Activated CD8-positive, alpha-beta memory T cell treated with anti-CD3 and anti-CD28 coated beads for 4 hours (primary cell): Measurements from ENCODE around the gene BBS2.

Source experiments
- DNase-seq, 2 donors: peaks; one replicate each; pipeline ENCODE4 v3.0.0-alpha.2; 2020; ENCODE audit warnings: low read depth in 2 of 2

The BBS2 gene

GRCh38 chr16:56519459-56520250, at the start of gene BBS2:
Gene BBS2 (minus strand): TSS chr16:56520024. CDS start chr16:56519862, 162 bp downstream.
- DNase-seq = peak; percentile 82 to 83

- DNase-seq = no peak
These were observed 45.1 kb upstream of the BBS2 start, which contains the start of gene MT4 for GRCh38 chr16:56564793-56565477. Gene MT4 (plus strand): TSS chr16:56565073. CDS start chr16:56565129, 56 bp downstream.

GRCh38 chr16:56561126-56561525, 41.3 kb upstream of the BBS2 start:
- DNase-seq = no peak

GRCh38 chr16:56560447-56560846, 40.6 kb upstream of the BBS2 start:
- DNase-seq = no peak

GRCh38 chr16:56559109-56559508, 39.3 kb upstream of the BBS2 start:
- no peak for DNase-seq

GRCh38 chr16:56558024-56558747, 38.4 kb upstream of the BBS2 start:
- DNase-seq = no peak

- no peak for DNase-seq
These were observed 34.6 kb upstream of the BBS2 start for GRCh38 chr16:56554441-56554840.

- DNase-seq = no peak
These were observed 32.2 kb upstream of the BBS2 start for GRCh38 chr16:56551796-56552738.

GRCh38 chr16:56549744-56550385, 30.0 kb upstream of the BBS2 start:
- no peak for DNase-seq

- DNase-seq = no peak
These were observed 29.3 kb upstream of the BBS2 start for GRCh38 chr16:56549161-56549560.

GRCh38 chr16:56547949-56548567, 28.2 kb upstream of the BBS2 start:
- no peak for DNase-seq

GRCh38 chr16:56547120-56547948, 27.5 kb upstream of the BBS2 start:
- no peak for DNase-seq

GRCh38 chr16:56542039-56542438, 22.2 kb upstream of the BBS2 start:
- DNase-seq = no peak

- no peak for DNase-seq
These were observed 19.8 kb upstream of the BBS2 start for GRCh38 chr16:56539656-56540055.

- no peak for DNase-seq
These were observed 18.5 kb upstream of the BBS2 start for GRCh38 chr16:56538331-56538730.

- no peak for DNase-seq
These were observed 15.1 kb upstream of the BBS2 start for GRCh38 chr16:56534847-56535383.

GRCh38 chr16:56532714-56533113, 12.9 kb upstream of the BBS2 start:
- no peak for DNase-seq

- DNase-seq = no peak
These were observed 11.0 kb upstream of the BBS2 start for GRCh38 chr16:56530872-56531271.

- no peak for DNase-seq
These were observed 5.4 kb upstream of the BBS2 start for GRCh38 chr16:56525236-56525635.
